ENCODE results near the gene ITGAX. TPM values are rescaled to one million over a fixed set of nuclear protein-coding genes. Genes with fewer than 3 reads are reported as not detected.

The ITGAX gene
- total RNA-seq, 4 donors from 2014 or later = 1.4 to 3.5 (median 2.6) TPM; not detected in 1

- Histone ChIP-seq H3K4me3 (no peak overlapping the region), H3K36me3 (no peaks in the 10 kb centered on the region), H3K4me1 (no peaks in the 10 kb centered on the region), H3K27ac (no peak overlapping the region), H3K9me3 (no peaks in the 10 kb centered on the region), H3K27me3 (no peaks in the 10 kb centered on the region)
- no peak for DNase-seq
- TF ChIP-seq, protein P1, sequence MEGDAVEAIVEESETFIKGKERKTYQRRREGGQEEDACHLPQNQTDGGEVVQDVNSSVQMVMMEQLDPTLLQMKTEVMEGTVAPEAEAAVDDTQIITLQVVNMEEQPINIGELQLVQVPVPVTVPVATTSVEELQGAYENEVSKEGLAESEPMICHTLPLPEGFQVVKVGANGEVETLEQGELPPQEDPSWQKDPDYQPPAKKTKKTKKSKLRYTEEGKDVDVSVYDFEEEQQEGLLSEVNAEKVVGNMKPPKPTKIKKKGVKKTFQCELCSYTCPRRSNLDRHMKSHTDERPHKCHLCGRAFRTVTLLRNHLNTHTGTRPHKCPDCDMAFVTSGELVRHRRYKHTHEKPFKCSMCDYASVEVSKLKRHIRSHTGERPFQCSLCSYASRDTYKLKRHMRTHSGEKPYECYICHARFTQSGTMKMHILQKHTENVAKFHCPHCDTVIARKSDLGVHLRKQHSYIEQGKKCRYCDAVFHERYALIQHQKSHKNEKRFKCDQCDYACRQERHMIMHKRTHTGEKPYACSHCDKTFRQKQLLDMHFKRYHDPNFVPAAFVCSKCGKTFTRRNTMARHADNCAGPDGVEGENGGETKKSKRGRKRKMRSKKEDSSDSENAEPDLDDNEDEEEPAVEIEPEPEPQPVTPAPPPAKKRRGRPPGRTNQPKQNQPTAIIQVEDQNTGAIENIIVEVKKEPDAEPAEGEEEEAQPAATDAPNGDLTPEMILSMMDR (IDR thresholded peaks at IDR 0.05) = no peak
- TF ChIP-seq POLR2A (IDR thresholded peaks at IDR 0.05) = no peak
- intact Hi-C loops (cut with DNase I; ENCODE audit: low total_unique reads) = no loop called here
Measured at GRCh38 chr16:31350275-31351005, 4.5 kb upstream of the ITGAX start.

- no peaks in the 10 kb centered on the region for H3K9me3 ChIP-seq
- no peak for TF ChIP-seq POLR2A (IDR thresholded peaks at IDR 0.05)
- TF ChIP-seq, protein P1 (IDR thresholded peaks at IDR 0.05) = no peak
- DNase-seq = no peak
- intact Hi-C loops (cut with DNase I; ENCODE audit: low total_unique reads) = no loop called here
- H3K27ac ChIP-seq = no peak overlapping the region
- H3K4me3 ChIP-seq = no peak overlapping the region
- no peaks in the 10 kb centered on the region for H3K36me3 ChIP-seq
- H3K4me1 ChIP-seq = no peaks in the 10 kb centered on the region
- no peaks in the 10 kb centered on the region for H3K27me3 ChIP-seq
Measured at GRCh38 chr16:31351246-31351941, 3.6 kb upstream of the ITGAX start.

- Histone ChIP-seq H3K9me3 (no peaks in the 10 kb centered on the region), H3K4me1 (no peaks in the 10 kb centered on the region), H3K27me3 (no peaks in the 10 kb centered on the region), H3K27ac (no peak overlapping the region), H3K36me3 (no peaks in the 10 kb centered on the region), H3K4me3 (no peak overlapping the region)
- no peak for DNase-seq
- TF ChIP-seq POLR2A (IDR thresholded peaks at IDR 0.05) = no peak
- TF ChIP-seq, protein P1 (IDR thresholded peaks at IDR 0.05) = no peak
- intact Hi-C loops (cut with DNase I; ENCODE audit: low total_unique reads) = no loop called here
Measured at GRCh38 chr16:31351942-31352325, 3.0 kb upstream of the ITGAX start.

- Histone ChIP-seq H3K4me1 (no peaks in the 10 kb centered on the region), H3K27me3 (no peaks in the 10 kb centered on the region), H3K4me3 (no peak overlapping the region), H3K27ac (no peak overlapping the region), H3K9me3 (no peaks in the 10 kb centered on the region), H3K36me3 (no peaks in the 10 kb centered on the region)
- DNase-seq = no peak
- intact Hi-C loops (cut with DNase I; ENCODE audit: low total_unique reads) = no loop called here
- TF ChIP-seq, protein P1 (IDR thresholded peaks at IDR 0.05) = no peak
- TF ChIP-seq POLR2A (IDR thresholded peaks at IDR 0.05) = no peak
Measured at GRCh38 chr16:31352376-31353115, 2.4 kb upstream of the ITGAX start.
